Panc1 (cell line): Measurements from ENCODE around the gene KMT2A.

Source experiments
- CTCF ChIP-seq: fragments of 450-650 bp; IDR thresholded peaks from 2 replicates; pipeline ENCODE4 v1.5.1; 2017; ENCODE audit warnings: mild to moderate bottlenecking
- POLR2AphosphoS5 ChIP-seq: IDR thresholded peaks from 2 replicates; pipeline ENCODE4 v1.6.1; 2012; ENCODE audit warnings: mild to moderate bottlenecking, low read depth, low read length, moderate library complexity
- REST ChIP-seq, 2 experiments: IDR thresholded peaks; 2 replicates each; pipeline ENCODE4 v1.6.1; 2011 to 2012; ENCODE audit warnings: low read depth in 2 of 2, control low read depth in 1 of 2, low read length in 1 of 2, mild to moderate bottlenecking in 1 of 2, moderate library complexity in 1 of 2; ENCODE audit not compliant: insufficient read depth in 1 of 2
- SIN3A ChIP-seq: IDR thresholded peaks from 2 replicates; pipeline ENCODE4 v1.6.1; 2012; ENCODE audit warnings: low read depth, mild to moderate bottlenecking, low read length, moderate library complexity, borderline replicate concordance; ENCODE audit not compliant: insufficient read depth
- TCF7L2 ChIP-seq: IDR thresholded peaks from 2 replicates; pipeline ENCODE4 v1.6.1; 2011; ENCODE audit warnings: mild to moderate bottlenecking, low read depth, low read length, inconsistent platforms

DNA sequence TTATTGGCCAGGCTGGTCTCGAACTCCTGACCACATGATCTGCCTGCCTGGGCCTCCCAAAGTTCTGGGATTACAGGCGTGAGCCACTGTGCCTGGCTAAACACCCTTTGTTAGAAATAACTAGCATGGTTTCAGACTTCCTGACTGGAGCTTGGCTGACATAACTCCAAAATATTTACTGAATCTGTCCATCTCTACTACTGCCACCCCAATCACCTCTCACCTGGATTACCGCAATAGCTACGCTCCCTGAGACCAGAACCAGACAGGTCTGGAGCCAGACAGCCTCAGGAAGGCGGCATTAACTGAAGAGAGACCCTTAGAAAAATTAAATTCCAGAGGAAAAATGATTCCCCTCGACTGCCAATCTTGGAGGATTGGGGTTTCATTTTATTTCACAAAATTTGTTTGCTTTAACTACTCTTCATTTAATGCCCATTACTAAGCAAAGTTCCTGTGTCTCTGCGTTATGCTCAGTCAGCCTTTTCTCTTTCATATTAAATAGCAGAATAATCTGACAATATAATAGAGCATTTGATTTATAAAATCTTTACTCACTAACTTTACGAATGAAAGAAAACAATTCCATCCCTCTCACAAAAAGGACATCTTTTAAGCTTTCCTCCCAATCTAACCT lies 107.8 kb downstream of the KMT2A start:
- TF ChIP-seq CTCF (no peak), POLR2AphosphoS5 (no peak), REST (IDR thresholded peaks at IDR 0.05; ENCODE audit: insufficient read depth in 1 of 2, low read depth in 2 of 2, low read length in 1 of 2) (no peak), TCF7L2 (no peak), SIN3A (no peak)
